Measurements from ENCODE around the gene KRT5. TPM values are rescaled to one million over a fixed set of nuclear protein-coding genes. Genes with fewer than 3 reads are reported as not detected.

Gene KRT5
- total and polyA plus RNA-seq, 2 donors (not counting 3 experiments of a cell fraction or from before 2014, with no cell fraction given) = 0.32 to 0.86 TPM

DNA sequence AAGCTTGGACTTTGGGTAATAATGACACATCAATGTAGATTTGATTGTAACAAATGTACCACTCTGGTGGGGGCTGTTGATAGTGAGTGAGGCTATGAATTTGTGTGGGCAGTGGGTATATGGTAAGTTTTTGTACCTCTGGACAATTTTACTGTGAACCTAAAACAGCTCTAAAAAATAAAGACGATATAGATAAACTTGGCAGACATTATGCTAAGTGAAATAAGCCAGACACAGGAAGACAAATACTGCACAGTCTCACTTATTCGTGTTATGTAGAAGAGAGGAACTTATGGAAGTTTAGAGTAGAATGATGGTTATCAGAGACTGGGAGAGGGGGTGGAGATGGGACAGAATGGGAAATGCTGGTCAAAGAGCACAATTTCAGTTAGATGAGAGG lies 55.3 kb downstream of the KRT5 start:
- no peak overlapping the region for H3K4me3 ChIP-seq (replicated peaks in 1 of 3; ENCODE audit: insufficient read depth in 1 of 3, low read depth in 1 of 3, low read length in 3 of 3)
- FAIRE-seq (no peak), DNase-seq (ENCODE audit: low read depth, low spot score) (no peak)
- H3K4me2 ChIP-seq (ENCODE audit: insufficient read depth, low read length) = no peak overlapping the region
- no TSS peak for BruUV-seq (replicated peaks)
- H3K27me3 ChIP-seq (ENCODE audit: control insufficient read depth in 2 of 2, insufficient read depth in 2 of 2, low read length in 2 of 2) = peaks cover 6% of the 10 kb centered on the region in 2 experiments
- no peaks in the 10 kb centered on the region for H3K79me2 ChIP-seq (ENCODE audit: control insufficient read depth, insufficient read depth, low read length)
- no peak overlapping the region for H3K9ac ChIP-seq (replicated peaks; ENCODE audit: extremely low read depth, insufficient read depth, low read length)
- no peaks in the 10 kb centered on the region for H3K36me3 ChIP-seq (ENCODE audit: control insufficient read depth in 2 of 2, extremely low read depth in 1 of 2, insufficient read depth in 2 of 2, low read length in 2 of 2)
- no peaks in the 10 kb centered on the region for H3K4me1 ChIP-seq (ENCODE audit: control insufficient read depth, extremely low read depth, insufficient read depth, low read length)
- no peak overlapping the region for H2AFZ ChIP-seq (ENCODE audit: low read depth, low read length)
- H3K9me3 ChIP-seq (replicated peaks; ENCODE audit: control insufficient read depth, insufficient read depth, low read length) = no peaks in the 10 kb centered on the region
- ChIA-PET POLR2A (no interaction called here), CTCF (no interaction called here)
- TF ChIP-seq JUN (IDR thresholded peaks at IDR 0.05; ENCODE audit: borderline replicate concordance, insufficient read depth, insufficient read length, low read depth) (no peak), GATA2 (IDR thresholded peaks at IDR 0.05; ENCODE audit: insufficient read depth, insufficient read length, low read depth, low read length) (no peak), MYC (IDR thresholded peaks at IDR 0.05; ENCODE audit: low read depth, low read length) (no peak), FOS (IDR thresholded peaks at IDR 0.05; ENCODE audit: borderline replicate concordance, insufficient read depth, low read length) (no peak), POLR2A (IDR thresholded peaks at IDR 0.05; ENCODE audit: low read depth, low read length) (no peak), MAX (IDR thresholded peaks at IDR 0.05; ENCODE audit: insufficient read depth, insufficient read length) (no peak), POLR2AphosphoS5 (IDR thresholded peaks at IDR 0.05; ENCODE audit: insufficient read depth, low read depth, low read length) (no peak), EZH2 (IDR thresholded peaks at IDR 0.05; ENCODE audit: borderline replicate concordance, low read depth, low read length, severe bottlenecking) (no peak)
- TF ChIP-seq, protein P1, sequence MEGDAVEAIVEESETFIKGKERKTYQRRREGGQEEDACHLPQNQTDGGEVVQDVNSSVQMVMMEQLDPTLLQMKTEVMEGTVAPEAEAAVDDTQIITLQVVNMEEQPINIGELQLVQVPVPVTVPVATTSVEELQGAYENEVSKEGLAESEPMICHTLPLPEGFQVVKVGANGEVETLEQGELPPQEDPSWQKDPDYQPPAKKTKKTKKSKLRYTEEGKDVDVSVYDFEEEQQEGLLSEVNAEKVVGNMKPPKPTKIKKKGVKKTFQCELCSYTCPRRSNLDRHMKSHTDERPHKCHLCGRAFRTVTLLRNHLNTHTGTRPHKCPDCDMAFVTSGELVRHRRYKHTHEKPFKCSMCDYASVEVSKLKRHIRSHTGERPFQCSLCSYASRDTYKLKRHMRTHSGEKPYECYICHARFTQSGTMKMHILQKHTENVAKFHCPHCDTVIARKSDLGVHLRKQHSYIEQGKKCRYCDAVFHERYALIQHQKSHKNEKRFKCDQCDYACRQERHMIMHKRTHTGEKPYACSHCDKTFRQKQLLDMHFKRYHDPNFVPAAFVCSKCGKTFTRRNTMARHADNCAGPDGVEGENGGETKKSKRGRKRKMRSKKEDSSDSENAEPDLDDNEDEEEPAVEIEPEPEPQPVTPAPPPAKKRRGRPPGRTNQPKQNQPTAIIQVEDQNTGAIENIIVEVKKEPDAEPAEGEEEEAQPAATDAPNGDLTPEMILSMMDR (IDR thresholded peaks at IDR 0.05; ENCODE audit: extremely low read depth in 1 of 2, insufficient read depth in 1 of 2, low read depth in 1 of 2, low read length in 2 of 2) = no peak
- no peak overlapping the region for H3K27ac ChIP-seq (ENCODE audit: insufficient read depth, low read depth, low read length)
- H3K9me1 ChIP-seq (replicated peaks; ENCODE audit: control insufficient read depth, extremely low read depth, insufficient read depth, low read length) = no peaks in the 10 kb centered on the region
- dilution Hi-C loops (cut with MboI; ENCODE audit: extremely low pct_ligation_motif_present, low sequenced_read_pairs) (no loop called here), intact Hi-C loops (cut with micrococcal nuclease) (no loop called here)
- no peaks in the 10 kb centered on the region for H4K20me1 ChIP-seq (replicated peaks; ENCODE audit: control insufficient read depth, extremely low read depth, insufficient read depth, low read length)

Other genes with a start within 250 kb of the KRT5 start
- not detected in 2 replicates for gene KRT86, start 245.7 kb downstream of the KRT5 start, total RNA-seq
- gene KRT86, start 245.7 kb downstream of the KRT5 start, polyA plus RNA-seq = not detected in 2 replicates
- not detected in 2 replicates for gene KRT81, start 228.9 kb downstream of the KRT5 start, total RNA-seq
- gene KRT81, start 228.9 kb downstream of the KRT5 start, polyA plus RNA-seq = not detected in 2 replicates
- not detected in 2 replicates for gene KRT83, start 199.0 kb downstream of the KRT5 start, total RNA-seq
- gene KRT83, start 199.0 kb downstream of the KRT5 start, polyA plus RNA-seq = not detected in 2 replicates
- gene KRT85, start 152.9 kb downstream of the KRT5 start, total RNA-seq = not detected in 2 replicates
- not detected in 2 replicates for gene KRT85, start 152.9 kb downstream of the KRT5 start, polyA plus RNA-seq
- not detected in 2 replicates for gene KRT84, start 134.7 kb downstream of the KRT5 start, total RNA-seq
- not detected in 2 replicates for gene KRT84, start 134.7 kb downstream of the KRT5 start, polyA plus RNA-seq
- not detected in 2 replicates for gene KRT82, start 114.1 kb downstream of the KRT5 start, total RNA-seq
- not detected in 2 replicates for gene KRT82, start 114.1 kb downstream of the KRT5 start, polyA plus RNA-seq
- not detected in 2 replicates for gene KRT75, start 86.0 kb downstream of the KRT5 start, total RNA-seq
- not detected in 2 replicates for gene KRT75, start 86.0 kb downstream of the KRT5 start, polyA plus RNA-seq
- not detected in 2 replicates for gene KRT6B, start 68.2 kb downstream of the KRT5 start, total RNA-seq
- gene KRT6B, start 68.2 kb downstream of the KRT5 start, polyA plus RNA-seq = 0.03 TPM in 1 of 2 replicates, not detected in the other
- gene KRT6C, start 46.6 kb downstream of the KRT5 start, total RNA-seq = not detected in 2 replicates
- not detected in 2 replicates for gene KRT6C, start 46.6 kb downstream of the KRT5 start, polyA plus RNA-seq
- 0.21 and 0.64 TPM in 2 replicates for gene KRT6A, start 27.1 kb downstream of the KRT5 start, total RNA-seq
- gene KRT6A, start 27.1 kb downstream of the KRT5 start, polyA plus RNA-seq = 0.10 TPM in 1 of 2 replicates, not detected in the other
- not detected in 2 replicates for gene KRT71, start 32.8 kb upstream of the KRT5 start, total RNA-seq
- not detected in 2 replicates for gene KRT71, start 32.8 kb upstream of the KRT5 start, polyA plus RNA-seq
- not detected in 2 replicates for gene KRT74, start 53.4 kb upstream of the KRT5 start, total RNA-seq
- not detected in 2 replicates for gene KRT74, start 53.4 kb upstream of the KRT5 start, polyA plus RNA-seq
- gene KRT72, start 81.1 kb upstream of the KRT5 start, total RNA-seq = not detected in 2 replicates
- not detected in 2 replicates for gene KRT72, start 81.1 kb upstream of the KRT5 start, polyA plus RNA-seq
- gene KRT73, start 98.2 kb upstream of the KRT5 start, total RNA-seq = not detected in 2 replicates
- gene KRT73, start 98.2 kb upstream of the KRT5 start, polyA plus RNA-seq = not detected in 2 replicates
- gene KRT2, start 131.8 kb upstream of the KRT5 start, total RNA-seq = not detected in 2 replicates
- gene KRT2, start 131.8 kb upstream of the KRT5 start, polyA plus RNA-seq = not detected in 2 replicates
- not detected in 2 replicates for gene KRT1, start 160.0 kb upstream of the KRT5 start, total RNA-seq
- not detected in 2 replicates for gene KRT1, start 160.0 kb upstream of the KRT5 start, polyA plus RNA-seq
- gene KRT77, start 183.1 kb upstream of the KRT5 start, total RNA-seq = not detected in 2 replicates
- not detected in 2 replicates for gene KRT77, start 183.1 kb upstream of the KRT5 start, polyA plus RNA-seq